H1 (cell line): ENCODE measurements around the gene DPYD. TPM values are rescaled to one million over a fixed set of nuclear protein-coding genes. Genes with fewer than 3 reads are reported as not detected.

Experiments used
- BRCA1 ChIP-seq: IDR thresholded peaks from 2 replicates; pipeline ENCODE4 v1.6.1; 2012; ENCODE audit warnings: low read depth, low read length, improper control_type of control experiment
- CHD7 ChIP-seq: fragments of 300-600 bp; sonication (generic); IDR thresholded peaks from 2 replicates; pipeline ENCODE4 v1.7.1; 2012; ENCODE audit warnings: low read length, moderate library complexity, mild to moderate bottlenecking, inconsistent platforms; ENCODE audit not compliant: insufficient replicate concordance
- CREB1 ChIP-seq: IDR thresholded peaks from 2 replicates; pipeline ENCODE4 v1.6.1; 2012; ENCODE audit warnings: inconsistent platforms
- SIX5 ChIP-seq: IDR thresholded peaks from 2 replicates; pipeline ENCODE4 v1.6.1; 2011; ENCODE audit warnings: mild to moderate bottlenecking, low read depth, low read length
- TAF7 ChIP-seq: optimal IDR thresholded peaks from 2 replicates; pipeline ENCODE3; 2011; ENCODE audit warnings: low read depth, mild to moderate bottlenecking, inconsistent platforms, low read length, moderate library complexity, borderline replicate concordance
- TCF12 ChIP-seq: IDR thresholded peaks from 2 replicates; pipeline ENCODE4 v1.6.1; 2011; ENCODE audit warnings: low read depth, mild to moderate bottlenecking, low read length
- TEAD4 ChIP-seq: IDR thresholded peaks from 2 replicates; pipeline ENCODE4 v1.6.1; 2012; ENCODE audit warnings: low read depth, low read length, inconsistent platforms, mixed read lengths
- ZNF274 ChIP-seq: IDR thresholded peaks from 2 replicates; pipeline ENCODE4 v1.7.0; 2012; ENCODE audit warnings: low read length, borderline replicate concordance; ENCODE audit errors: extremely low read depth
- polyA plus RNA-seq, 7 experiments: library from polyadenylated mRNA; depleted of rRNA in 3 of 7; stranded (reverse) in 5 of 7; unstranded in 2 of 7; fragments of >200 nt in 5 of 7; fragments of 200-250 nt in 2 of 7; gene quantifications; 1 replicate in 5 of 7; 2 replicates in 1 of 7; 4 replicates in 1 of 7; pipeline versions ENCODE4 v1.2.1 to v1.2.3, GENCODE V29; 2011 to 2013; ENCODE audit warnings: missing spikeins in 2 of 7, mixed read lengths in 2 of 7
- total RNA-seq: library from RNA; stranded (reverse); fragmentation: NEBNext Ultra II Directional; extraction: Animal tissue kit (Norgen Biotek cat#: 25700); gene quantifications from 2 replicates; pipeline ENCODE4 v1.2.1, GENCODE V29; 2021

The DPYD gene
- total and polyA plus RNA-seq, 2 of the 8 experiments (the other 6 are each of a cell fraction or from before 2014, with no cell fraction given) = 0.29 to 0.73 TPM

- TF ChIP-seq BRCA1 (no peak), CREB1 (no peak), TCF12 (no peak), TAF7 (no peak), ZNF274 (no peak), TEAD4 (no peak), SIX5 (no peak), CHD7 (no peak)
- TF ChIP-seq, all 59 proteins: peak for 0
Measured at GRCh38 chr1:97805093-97805492, 115.7 kb downstream of the DPYD start (continued).
